Kidney epithelial cell (primary cell): ENCODE measurements around the gene MXD4. TPM values are rescaled to one million over a fixed set of nuclear protein-coding genes. Genes with fewer than 3 reads are reported as not detected.

ENCODE experiments used
- DNase-seq: peaks from one replicate; pipeline ENCODE4 v3.0.0-alpha.2; 2010; ENCODE audit warnings: low read depth
- H3K27me3 ChIP-seq: 2 replicates; pipeline ENCODE4 v1.6.0; 2011; ENCODE audit warnings: low read length; ENCODE audit not compliant: control insufficient read depth, insufficient read depth
- H3K36me3 ChIP-seq: 2 replicates; pipeline ENCODE4 v1.5.1; 2011; ENCODE audit warnings: low read length; ENCODE audit not compliant: control insufficient read depth, insufficient read depth
- H3K4me3 ChIP-seq: 2 replicates; pipeline ENCODE4 v1.5.1; 2011; ENCODE audit warnings: low read depth, mild to moderate bottlenecking, control low read depth, low read length
- CTCF ChIP-seq: IDR thresholded peaks from 2 replicates; pipeline ENCODE4 v1.5.1; 2011; ENCODE audit warnings: mild to moderate bottlenecking, moderate library complexity, low read length, control low read depth, inconsistent platforms; ENCODE audit not compliant: insufficient read depth, poor library complexity, severe bottlenecking
- total RNA-seq: library from RNA; depleted of rRNA; stranded (reverse); fragments of >200 nt; gene quantifications from 2 replicates; pipeline ENCODE4 v1.2.3, GENCODE V29; 2015

The MXD4 gene
- total RNA-seq, 1 donor from 2014 or later, result 31.8 TPM

GRCh38 chr4:2290488-2290887 is 28.6 kb upstream of the MXD4 start:
- no peaks in the 10 kb centered on the region for H3K36me3 ChIP-seq
- no peak overlapping the region for H3K4me3 ChIP-seq
- peaks cover 9% of the 10 kb centered on the region for H3K27me3 ChIP-seq
- TF ChIP-seq CTCF, result no peak
- DNase-seq, result no peak

- no peak for TF ChIP-seq CTCF
- H3K27me3 ChIP-seq, result peaks cover 9% of the 10 kb centered on the region
- DNase-seq, result no peak
- H3K36me3 ChIP-seq, result no peaks in the 10 kb centered on the region
- no peak overlapping the region for H3K4me3 ChIP-seq
These were observed 28.0 kb upstream of the MXD4 start for GRCh38 chr4:2289955-2290333.

GRCh38 chr4:2289311-2289954 is 27.5 kb upstream of the MXD4 start:
- peaks cover 9% of the 10 kb centered on the region for H3K27me3 ChIP-seq
- no peak for DNase-seq
- no peak for TF ChIP-seq CTCF

GRCh38 chr4:2288051-2288541 is 26.2 kb upstream of the MXD4 start:
- no peak overlapping the region for H3K4me3 ChIP-seq
- peaks cover 9% of the 10 kb centered on the region for H3K27me3 ChIP-seq
- TF ChIP-seq CTCF, result no peak
- DNase-seq, result no peak
- no peaks in the 10 kb centered on the region for H3K36me3 ChIP-seq

More at GRCh38 chr4:2289311-2289954, 27.5 kb upstream of the MXD4 start:
- Histone ChIP-seq H3K36me3 (no peaks in the 10 kb centered on the region), H3K4me3 (no peak overlapping the region)

- Histone ChIP-seq H3K36me3 (no peaks in the 10 kb centered on the region), H3K4me3 (no peak overlapping the region), H3K27me3 (peaks cover 9% of the 10 kb centered on the region)
- no peak for TF ChIP-seq CTCF
- DNase-seq, result no peak
These were observed 25.6 kb upstream of the MXD4 start for GRCh38 chr4:2287594-2287915.

- TF ChIP-seq CTCF, result no peak
- Histone ChIP-seq H3K27me3 (peaks cover 8% of the 10 kb centered on the region), H3K36me3 (no peaks in the 10 kb centered on the region), H3K4me3 (no peak overlapping the region)
- DNase-seq, result no peak
These were observed 25.1 kb upstream of the MXD4 start for GRCh38 chr4:2286904-2287593.
